Endothelial cell of umbilical vein (primary cell): Measurements from ENCODE around the gene MAN1A1. TPM values are rescaled to one million over a fixed set of nuclear protein-coding genes. Genes with fewer than 3 reads are reported as not detected.
"Not testable (repeated sequence)": the region's sequence is repeated elsewhere in the genome, so short reads cannot be mapped to it uniquely, and the experiment has no call there.

Source experiments
- BruUV-seq: library from RNA; stranded (reverse); fragments of 400-500 nt; replicated peaks from 2 replicates; lab custom pipeline; 2021; lab: Mats Ljungman, UMichigan
- CTCF ChIA-PET: fragments of 300-600, 350-600 bp; sonication (Branson Sonifier 250); formaldehyde crosslinking; loops from one replicate; lab custom pipeline; 2021; ENCODE audit warnings: antibody characterized with exemption, inconsistent platforms; lab: Charles Lee
- POLR2A ChIA-PET: fragments of 300-600, 350-600 bp; sonication (Branson Sonifier 250); formaldehyde crosslinking; loops from one replicate; lab custom pipeline; 2021; ENCODE audit warnings: antibody characterized with exemption, inconsistent platforms; lab: Charles Lee
- DNase-seq: peaks from one replicate; pipeline ENCODE4 v3.0.0-alpha.2; 2011; ENCODE audit warnings: low read depth, low spot score
- FAIRE-seq: peaks from 2 replicates; lab custom pipeline; 2011; peaks lifted over from hg19 to GRCh38; lab: Jason Lieb, UNC
- H2AFZ ChIP-seq: 2 replicates; pipeline ENCODE4 v1.6.0; 2012; ENCODE audit warnings: low read depth, low read length, control low read depth, inconsistent platforms
- H3K27ac ChIP-seq: 2 replicates; pipeline ENCODE4 v1.5.1; 2011; ENCODE audit warnings: low read depth, mild to moderate bottlenecking, control low read depth, low read length, moderate library complexity; ENCODE audit not compliant: insufficient read depth
- H3K27me3 ChIP-seq, 2 experiments: 2 replicates each; pipeline versions ENCODE4 v1.6.0 to v1.6.1; 2011; ENCODE audit warnings: low read length in 2 of 2, mixed read lengths in 1 of 2; ENCODE audit not compliant: control insufficient read depth in 2 of 2, insufficient read depth in 2 of 2
- H3K36me3 ChIP-seq, 2 experiments: 2 replicates in 1 of 2; 3 replicates in 1 of 2; pipeline ENCODE4 v1.5.1; 2011; ENCODE audit warnings: low read length in 2 of 2, mild to moderate bottlenecking in 1 of 2, moderate library complexity in 1 of 2; ENCODE audit not compliant: control insufficient read depth in 2 of 2, insufficient read depth in 2 of 2; ENCODE audit errors: extremely low read depth in 1 of 2
- H3K4me1 ChIP-seq: 3 replicates; pipeline ENCODE4 v1.5.1; 2011; ENCODE audit warnings: mild to moderate bottlenecking, low read length; ENCODE audit not compliant: control insufficient read depth, insufficient read depth; ENCODE audit errors: extremely low read depth
- H3K4me2 ChIP-seq: 2 replicates; pipeline ENCODE4 v1.6.1; 2011; ENCODE audit warnings: low read length, control low read depth, mixed read lengths; ENCODE audit not compliant: insufficient read depth
- H3K4me3 ChIP-seq, 3 experiments: fragments of 200-600 bp in 1 of 3; sonication (generic), shearing (Covaris generic) in 1 of 3; replicated peaks in 1 of 3; 2 replicates each; pipeline ENCODE4 v1.5.1; 2011 to 2016; ENCODE audit warnings: control low read depth in 3 of 3, low read length in 3 of 3, mild to moderate bottlenecking in 2 of 3, inconsistent platforms in 1 of 3, low read depth in 1 of 3, moderate library complexity in 1 of 3; ENCODE audit not compliant: insufficient read depth in 1 of 3
- H3K79me2 ChIP-seq: 2 replicates; pipeline ENCODE4 v1.6.0; 2012; ENCODE audit warnings: low read length, inconsistent platforms; ENCODE audit not compliant: control insufficient read depth, insufficient read depth
- H3K9ac ChIP-seq: replicated peaks from 2 replicates; pipeline ENCODE3; 2011; ENCODE audit warnings: low read length, control low read depth; ENCODE audit not compliant: insufficient read depth; ENCODE audit errors: extremely low read depth
- H3K9me1 ChIP-seq: replicated peaks from 3 replicates; pipeline ENCODE4 v1.6.0; 2011; ENCODE audit warnings: mild to moderate bottlenecking, low read length; ENCODE audit not compliant: control insufficient read depth, insufficient read depth; ENCODE audit errors: extremely low read depth
- H3K9me3 ChIP-seq: replicated peaks from 2 replicates; pipeline ENCODE4 v1.5.1; 2012; ENCODE audit warnings: low read length, inconsistent platforms; ENCODE audit not compliant: control insufficient read depth, insufficient read depth
- H4K20me1 ChIP-seq: replicated peaks from 2 replicates; pipeline ENCODE3; 2011; ENCODE audit warnings: mild to moderate bottlenecking, low read length; ENCODE audit not compliant: control insufficient read depth, insufficient read depth; ENCODE audit errors: extremely low read depth
- EZH2 ChIP-seq: IDR thresholded peaks from 2 replicates; pipeline ENCODE4 v1.6.1; 2012; ENCODE audit warnings: borderline replicate concordance, low read depth, mild to moderate bottlenecking, moderate library complexity, low read length, inconsistent platforms; ENCODE audit not compliant: severe bottlenecking
- FOS ChIP-seq: IDR thresholded peaks from 2 replicates; pipeline ENCODE4 v1.6.1; 2011; ENCODE audit warnings: mild to moderate bottlenecking, low read length, moderate library complexity, borderline replicate concordance; ENCODE audit not compliant: insufficient read depth
- GATA2 ChIP-seq: IDR thresholded peaks from 2 replicates; pipeline ENCODE4 v1.7.0; 2011; ENCODE audit warnings: low read depth, mild to moderate bottlenecking, moderate library complexity, mixed read lengths, low read length; ENCODE audit not compliant: insufficient read length, insufficient read depth
- JUN ChIP-seq: IDR thresholded peaks from 2 replicates; pipeline ENCODE4 v1.6.1; 2011; ENCODE audit warnings: borderline replicate concordance, low read depth; ENCODE audit not compliant: insufficient read length, insufficient read depth
- MYC ChIP-seq: IDR thresholded peaks from one replicate; pipeline ENCODE4 v1.6.1; 2011; ENCODE audit warnings: mild to moderate bottlenecking, low read depth, low read length
- POLR2A ChIP-seq: IDR thresholded peaks from 2 replicates; pipeline ENCODE4 v1.6.1; 2012; ENCODE audit warnings: low read depth, mild to moderate bottlenecking, control low read depth, low read length
- POLR2AphosphoS5 ChIP-seq: IDR thresholded peaks from 2 replicates; pipeline ENCODE4 v1.6.1; 2012; ENCODE audit warnings: low read depth, mild to moderate bottlenecking, control low read depth, low read length, moderate library complexity; ENCODE audit not compliant: insufficient read depth
- dilution Hi-C: fragments of 300-500 bp; cut with MboI; formaldehyde crosslinking; loops from one replicate; pipeline ENCODE4 v1.15.0; 2019; ENCODE audit warnings: low sequenced_read_pairs; ENCODE audit not compliant: extremely low pct_ligation_motif_present
- intact Hi-C: fragments of 100-400 bp; cut with micrococcal nuclease; formaldehyde crosslinking; loops from one replicate; pipeline ENCODE4 v1.10.0; 2022
- polyA plus RNA-seq, 4 experiments: library from polyadenylated mRNA; depleted of rRNA in 3 of 4; stranded (reverse) in 3 of 4; unstranded in 1 of 4; fragments of >200 nt; gene quantifications; 2 replicates each; pipeline versions ENCODE4 v1.2.1 to v1.2.3, GENCODE V29; 2011 to 2012; ENCODE audit warnings: missing spikeins in 1 of 4
- total RNA-seq: library from RNA; stranded (reverse); gene quantifications from 2 replicates; pipeline ENCODE4 v1.2.3, GENCODE V29; 2021
- TF ChIP-seq, protein P1 (sequence below), 2 donors: IDR thresholded peaks; 1 replicate in 1 of 2; 2 replicates in 1 of 2; pipeline ENCODE4 v1.5.1; 2011; ENCODE audit warnings: low read length in 2 of 2, mild to moderate bottlenecking in 2 of 2, moderate library complexity in 2 of 2, control low read depth in 1 of 2, inconsistent platforms in 1 of 2, low read depth in 1 of 2; ENCODE audit not compliant: insufficient read depth in 1 of 2; ENCODE audit errors: extremely low read depth in 1 of 2

The MAN1A1 gene
- total and polyA plus RNA-seq, 2 donors (not counting 3 experiments of a cell fraction or from before 2014, with no cell fraction given): 3.3 to 12.9 TPM

DNA sequence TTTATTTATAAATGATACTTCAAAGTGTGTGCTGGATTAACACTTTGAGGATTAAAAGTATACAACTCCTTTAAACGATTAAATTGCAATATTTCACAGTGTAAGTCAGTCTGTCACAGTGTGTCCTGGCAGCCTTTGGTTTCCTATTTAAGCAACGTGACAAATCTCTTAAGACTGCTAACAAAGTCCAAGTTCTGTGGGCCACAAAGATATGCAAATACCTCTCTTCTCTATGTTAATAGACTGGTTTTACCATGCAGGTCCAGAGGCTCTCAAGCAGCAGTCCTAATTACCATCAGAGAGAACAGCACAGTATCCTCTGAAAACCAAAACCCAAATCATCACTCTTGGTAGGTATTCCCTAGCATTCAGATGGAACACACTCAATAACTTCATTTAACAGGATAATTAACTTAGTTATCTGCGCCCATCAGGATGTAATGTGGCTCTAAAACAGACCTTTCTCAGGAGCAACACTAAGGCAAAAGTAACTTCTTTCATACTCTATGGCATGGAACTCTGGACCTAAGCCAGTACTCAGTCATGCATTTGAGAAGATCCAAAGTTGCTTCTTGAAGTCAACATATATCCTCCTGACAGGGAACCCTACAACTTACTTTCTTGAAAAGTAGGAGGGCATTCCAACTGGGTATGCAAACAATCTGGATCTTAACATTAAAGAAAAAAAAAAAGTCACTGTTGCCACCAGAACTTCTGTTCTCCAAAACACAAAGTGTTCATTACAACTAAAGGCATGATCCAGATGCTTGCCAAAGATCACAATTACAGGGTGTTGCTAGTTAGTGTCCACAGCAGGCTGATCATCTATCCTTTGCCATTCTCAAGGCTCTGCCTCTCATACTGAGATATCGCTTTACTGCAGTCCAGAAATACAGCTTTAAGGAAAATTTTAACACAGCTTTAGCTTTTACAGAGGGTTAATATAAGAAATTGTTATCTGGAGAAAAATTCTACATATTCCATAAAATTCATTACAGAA, 53.2 kb downstream of the MAN1A1 start:
- ChIA-PET POLR2A (no interaction called here), CTCF (no interaction called here)
- FAIRE-seq: no peak
- dilution Hi-C loops (no loop called here), intact Hi-C loops (no loop called here)
- H3K9me1 ChIP-seq: no peaks in the 10 kb centered on the region
- H3K4me3 ChIP-seq: no peak overlapping the region
- H4K20me1 ChIP-seq: no peaks in the 10 kb centered on the region
- no peak overlapping the region for H3K9ac ChIP-seq
- no peak overlapping the region for H3K4me2 ChIP-seq
- no TSS peak for BruUV-seq
- TF ChIP-seq GATA2: no peak
- H2AFZ ChIP-seq: no peak overlapping the region
- no peak for DNase-seq
- no peaks in the 10 kb centered on the region for H3K9me3 ChIP-seq
- H3K4me1 ChIP-seq: no peaks in the 10 kb centered on the region
- no peaks in the 10 kb centered on the region for H3K27me3 ChIP-seq
- no peaks in the 10 kb centered on the region for H3K79me2 ChIP-seq
- H3K27ac ChIP-seq: no peak overlapping the region
- no peaks in the 10 kb centered on the region for H3K36me3 ChIP-seq

DNA sequence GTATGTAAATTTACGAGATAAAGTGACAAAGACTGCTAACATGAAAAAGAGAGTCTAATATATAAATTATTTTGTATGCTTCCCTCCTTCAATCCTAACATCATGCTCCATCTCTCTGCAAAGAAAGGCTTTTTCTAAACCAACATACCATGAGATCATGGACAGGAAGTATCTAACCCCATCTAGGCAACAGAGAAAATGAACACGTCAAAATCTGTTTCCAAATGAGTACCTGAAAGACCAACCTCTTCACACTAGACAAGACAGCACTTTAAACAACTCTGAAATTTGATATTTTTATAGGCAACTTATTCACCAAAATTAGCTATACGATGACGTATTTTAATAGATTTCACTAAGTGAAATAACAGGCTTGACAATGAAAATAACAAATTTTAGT, 54.6 kb downstream of the MAN1A1 start:
- H3K36me3 ChIP-seq: no peaks in the 10 kb centered on the region

DNA sequence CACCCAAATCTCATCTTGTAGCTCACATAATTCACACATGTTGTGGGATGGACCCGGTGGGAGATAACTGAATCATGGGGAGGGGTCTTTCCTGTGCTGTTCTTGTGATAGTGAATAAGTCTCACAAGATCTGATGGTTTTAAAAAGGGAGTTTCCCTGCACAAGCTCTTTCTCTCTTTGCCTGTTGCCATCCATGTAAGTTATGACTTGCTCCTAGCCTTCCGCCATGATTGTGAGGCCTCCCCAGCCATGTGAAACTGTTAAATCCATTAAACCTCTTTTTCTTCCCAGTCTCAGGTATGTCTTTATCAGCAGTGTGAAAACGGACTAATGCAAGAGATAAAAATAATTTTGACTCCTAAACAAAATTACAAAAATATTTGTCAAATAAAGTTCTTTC, 58.5 kb downstream of the MAN1A1 start:
- H3K9ac ChIP-seq, POLR2A ChIA-PET, BruUV-seq, H2AFZ ChIP-seq, H3K9me1 ChIP-seq, H4K20me1 ChIP-seq, CTCF ChIA-PET, dilution Hi-C loops, H3K27ac ChIP-seq, H3K4me3 ChIP-seq, FAIRE-seq, H3K4me1 ChIP-seq, H3K36me3 ChIP-seq, H3K27me3 ChIP-seq, intact Hi-C loops, H3K9me3 ChIP-seq, H3K79me2 ChIP-seq, H3K4me2 ChIP-seq, DNase-seq: not testable (repeated sequence)

More for the DNA sequence above, 54.6 kb downstream of the MAN1A1 start:
- dilution Hi-C loops (no loop called here), intact Hi-C loops (no loop called here)
- Histone ChIP-seq H3K27ac (no peak overlapping the region), H3K79me2 (no peaks in the 10 kb centered on the region), H3K4me3 (no peak overlapping the region), H3K9me1 (no peaks in the 10 kb centered on the region), H3K4me2 (no peak overlapping the region), H4K20me1 (no peaks in the 10 kb centered on the region), H3K4me1 (no peaks in the 10 kb centered on the region), H2AFZ (no peak overlapping the region), H3K27me3 (no peaks in the 10 kb centered on the region), H3K9me3 (no peaks in the 10 kb centered on the region), H3K9ac (no peak overlapping the region)
- FAIRE-seq: no peak
- CTCF ChIA-PET: no interaction called here
- BruUV-seq: no TSS peak
- POLR2A ChIA-PET: no interaction called here
- TF ChIP-seq POLR2A (no peak), EZH2 (no peak), POLR2AphosphoS5 (no peak), GATA2 (no peak), FOS (no peak), JUN (no peak), MYC (no peak)
- TF ChIP-seq, protein P1, sequence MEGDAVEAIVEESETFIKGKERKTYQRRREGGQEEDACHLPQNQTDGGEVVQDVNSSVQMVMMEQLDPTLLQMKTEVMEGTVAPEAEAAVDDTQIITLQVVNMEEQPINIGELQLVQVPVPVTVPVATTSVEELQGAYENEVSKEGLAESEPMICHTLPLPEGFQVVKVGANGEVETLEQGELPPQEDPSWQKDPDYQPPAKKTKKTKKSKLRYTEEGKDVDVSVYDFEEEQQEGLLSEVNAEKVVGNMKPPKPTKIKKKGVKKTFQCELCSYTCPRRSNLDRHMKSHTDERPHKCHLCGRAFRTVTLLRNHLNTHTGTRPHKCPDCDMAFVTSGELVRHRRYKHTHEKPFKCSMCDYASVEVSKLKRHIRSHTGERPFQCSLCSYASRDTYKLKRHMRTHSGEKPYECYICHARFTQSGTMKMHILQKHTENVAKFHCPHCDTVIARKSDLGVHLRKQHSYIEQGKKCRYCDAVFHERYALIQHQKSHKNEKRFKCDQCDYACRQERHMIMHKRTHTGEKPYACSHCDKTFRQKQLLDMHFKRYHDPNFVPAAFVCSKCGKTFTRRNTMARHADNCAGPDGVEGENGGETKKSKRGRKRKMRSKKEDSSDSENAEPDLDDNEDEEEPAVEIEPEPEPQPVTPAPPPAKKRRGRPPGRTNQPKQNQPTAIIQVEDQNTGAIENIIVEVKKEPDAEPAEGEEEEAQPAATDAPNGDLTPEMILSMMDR (IDR thresholded peaks at IDR 0.05; ENCODE audit: extremely low read depth in 1 of 2, insufficient read depth in 1 of 2, low read depth in 1 of 2, low read length in 2 of 2): no peak
- no peak for DNase-seq
